OCI-LY7 (cell line): ENCODE results near the gene STPG4. TPM values are rescaled to one million over a fixed set of nuclear protein-coding genes. Genes with fewer than 3 reads are reported as not detected.

Experiments used
- BruUV-seq: library from RNA; stranded (reverse); fragments of 400-500 nt; replicated peaks from 2 replicates; lab custom pipeline; 2021; lab: Mats Ljungman, UMichigan
- CTCF ChIA-PET: fragments of 300-600 bp; sonication (Branson Sonifier 250); formaldehyde crosslinking; loops from one replicate; lab custom pipeline; 2022; ENCODE audit warnings: antibody characterized with exemption; ENCODE audit not compliant: unreplicated experiment; lab: Charles Lee
- POLR2A ChIA-PET: fragments of 300-600 bp; sonication (Branson Sonifier 250); formaldehyde crosslinking; loops from one replicate; lab custom pipeline; 2022; ENCODE audit warnings: antibody characterized with exemption; lab: Charles Lee
- DNase-seq: peaks from one replicate; pipeline ENCODE4 v3.0.0-alpha.2; 2015; ENCODE audit warnings: low spot score
- H2AFZ ChIP-seq: fragments of 200-600 bp; sonication (generic), shearing (Covaris generic); 2 replicates; pipeline ENCODE4 v1.6.1; 2014; ENCODE audit warnings: mild to moderate bottlenecking, antibody characterized with exemption, low read length, moderate library complexity
- H3K27ac ChIP-seq: fragments of 200-600 bp; sonication (generic); 2 replicates; pipeline ENCODE4 v1.5.1; 2014; ENCODE audit warnings: mixed run types, low read depth, mild to moderate bottlenecking, moderate library complexity, low read length, inconsistent platforms; ENCODE audit not compliant: poor library complexity, severe bottlenecking
- H3K36me3 ChIP-seq: fragments of 200-600 bp; sonication (generic); 2 replicates; pipeline ENCODE4 v1.6.1; 2014; ENCODE audit warnings: mild to moderate bottlenecking, antibody characterized with exemption, low read length, moderate library complexity, mixed read lengths; ENCODE audit not compliant: insufficient read depth
- H3K4me1 ChIP-seq: fragments of 200-600 bp; sonication (generic); 2 replicates; pipeline ENCODE4 v1.5.1; 2014; ENCODE audit warnings: mild to moderate bottlenecking, low read length; ENCODE audit not compliant: insufficient read depth, poor library complexity, severe bottlenecking
- H3K4me2 ChIP-seq: fragments of 200-600 bp; sonication (generic); 2 replicates; pipeline ENCODE4 v1.6.1; 2014; ENCODE audit warnings: mild to moderate bottlenecking, low read length
- H3K4me3 ChIP-seq: fragments of 200-600 bp; sonication (generic); 2 replicates; pipeline ENCODE4 v1.5.1; 2014; ENCODE audit warnings: mild to moderate bottlenecking, low read depth, low read length; ENCODE audit not compliant: poor library complexity, severe bottlenecking
- H3K79me2 ChIP-seq: fragments of 200-600 bp; sonication (generic); 2 replicates; pipeline ENCODE4 v1.6.1; 2016; ENCODE audit warnings: low read depth, mild to moderate bottlenecking, low read length, moderate library complexity, mixed read lengths; ENCODE audit not compliant: insufficient read depth
- H3K9me2 ChIP-seq: fragments of 200-600 bp; sonication (generic); 2 replicates; pipeline ENCODE4 v1.6.1; 2016; ENCODE audit warnings: mild to moderate bottlenecking, low read length, mixed read lengths; ENCODE audit not compliant: insufficient read depth
- H3K9me3 ChIP-seq: fragments of 200-600 bp; sonication (generic); 2 replicates; pipeline ENCODE4 v1.6.1; 2014; ENCODE audit warnings: mild to moderate bottlenecking, mixed run types, low read length, mixed read lengths
- H4K20me1 ChIP-seq: fragments of 200-600 bp; sonication (generic); 2 replicates; pipeline ENCODE4 v1.6.1; 2014; ENCODE audit warnings: mild to moderate bottlenecking, antibody characterized with exemption, low read length, moderate library complexity, mixed read lengths; ENCODE audit not compliant: insufficient read depth
- CTCF ChIP-seq: fragments of 200-600 bp; sonication (generic); conservative IDR thresholded peaks from 2 replicates; pipeline ENCODE4 v1.5.1; 2014; ENCODE audit warnings: mild to moderate bottlenecking, antibody characterized with exemption, low read length, moderate library complexity, mixed read lengths
- EZH2phosphoT487 ChIP-seq: fragments of 200-600 bp; sonication (generic); IDR thresholded peaks from 2 replicates; pipeline ENCODE4 v1.6.1; 2018; ENCODE audit warnings: low read depth, borderline replicate concordance, mild to moderate bottlenecking, mixed run types, antibody characterized with exemption, low read length, moderate library complexity, mixed read lengths
- intact Hi-C: fragments of 100-400 bp; cut with micrococcal nuclease; formaldehyde crosslinking; loops from one replicate; pipeline ENCODE4 v1.10.0; 2022; ENCODE audit not compliant: unreplicated experiment
- total RNA-seq, 2 experiments: library from RNA; depleted of rRNA in 1 of 2; stranded (reverse); fragments of >200 nt in 1 of 2; shearing (Covaris generic) in 1 of 2; gene quantifications; 2 replicates each; pipeline ENCODE4 v1.2.3, GENCODE V29; 2014 to 2022

The STPG4 gene
- total RNA-seq, 2 experiments from 2014 or later, result 0.68 TPM; not detected in 1

GRCh38 chr2:47150175-47150574 is 4.9 kb downstream of the STPG4 start:
- H4K20me1 ChIP-seq, result no peaks in the 10 kb centered on the region
- intact Hi-C loops, result no loop called here
- H3K4me1 ChIP-seq, result no peaks in the 10 kb centered on the region
- BruUV-seq, result no TSS peak
- no peak overlapping the region for H3K4me3 ChIP-seq
- H3K79me2 ChIP-seq, result no peaks in the 10 kb centered on the region
- DNase-seq, result no peak
- TF ChIP-seq EZH2phosphoT487 (no peak), CTCF (no peak)
- peaks cover 51% of the 10 kb centered on the region for H3K36me3 ChIP-seq
- no peak overlapping the region for H3K27ac ChIP-seq
- no peak overlapping the region for H3K4me2 ChIP-seq
- ChIA-PET POLR2A (interaction anchor here (0.9 kb wide), 1 partner anchor 12 kb away, joined by 3 read pairs; no protein-coding TSS in a partner anchor), CTCF (no interaction called here)
- H2AFZ ChIP-seq, result no peak overlapping the region
- no peaks in the 10 kb centered on the region for H3K9me3 ChIP-seq
- no peaks in the 10 kb centered on the region for H3K9me2 ChIP-seq

DNA sequence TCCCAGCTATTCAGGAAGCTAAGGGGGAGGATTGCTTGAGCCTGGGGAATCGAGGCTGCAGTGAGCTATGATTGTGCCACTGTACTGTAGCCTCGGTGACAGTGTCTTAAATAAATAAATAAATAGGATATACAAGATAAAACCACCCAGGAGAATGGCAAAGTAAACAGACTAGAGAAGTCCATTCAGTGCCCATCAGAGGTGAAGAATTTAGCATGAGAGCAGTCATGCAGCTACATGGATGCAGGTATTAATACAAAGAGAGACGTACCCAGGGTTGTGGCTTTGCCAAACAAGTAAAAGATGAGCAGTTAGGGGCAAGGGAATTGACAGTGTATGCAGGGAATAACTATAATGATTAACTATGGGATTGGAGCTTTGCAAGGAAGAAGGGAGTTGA is 8.1 kb downstream of the STPG4 start:
- DNase-seq, result no peak
- CTCF ChIA-PET, result no interaction called here
- Histone ChIP-seq H3K9me2 (no peaks in the 10 kb centered on the region), H2AFZ (no peak overlapping the region), H4K20me1 (no peaks in the 10 kb centered on the region), H3K27ac (no peak overlapping the region), H3K4me3 (no peak overlapping the region), H3K36me3 (peaks cover 56% of the 10 kb centered on the region), H3K9me3 (no peaks in the 10 kb centered on the region), H3K4me2 (no peak overlapping the region), H3K4me1 (no peaks in the 10 kb centered on the region), H3K79me2 (no peaks in the 10 kb centered on the region)
- TF ChIP-seq CTCF (no peak), EZH2phosphoT487 (no peak)
- intact Hi-C loops, result no loop called here
- POLR2A ChIA-PET, result interaction anchor here (0.5 kb wide), 1 partner anchor 12 kb away, joined by 4 read pairs; no protein-coding TSS in a partner anchor
- no TSS peak for BruUV-seq

DNA sequence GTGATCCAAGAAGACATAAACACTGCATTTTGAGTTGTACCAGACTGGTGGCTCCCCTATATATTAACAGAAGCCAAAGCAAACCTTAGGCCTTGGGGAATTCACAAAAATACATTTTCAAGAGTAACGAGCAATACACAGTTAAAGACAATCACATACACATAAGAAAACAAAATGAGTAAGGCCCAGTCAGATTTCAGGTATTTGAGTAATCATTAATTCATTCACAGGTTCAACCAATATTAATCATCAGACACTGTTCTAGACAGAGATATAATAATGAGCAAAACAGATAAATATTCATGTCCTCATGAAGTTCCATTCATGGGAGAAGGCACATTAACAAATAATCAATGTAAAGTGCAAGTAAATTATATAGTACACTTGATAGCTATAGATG is 9.6 kb downstream of the STPG4 start:
- no peaks in the 10 kb centered on the region for H3K9me2 ChIP-seq
- ChIA-PET CTCF (no interaction called here), POLR2A (interaction anchor here (0.8 kb wide), 1 partner anchor 8 kb away, joined by 3 read pairs; no protein-coding TSS in a partner anchor)
- TF ChIP-seq EZH2phosphoT487 (no peak), CTCF (no peak)
- intact Hi-C loops, result no loop called here
- BruUV-seq, result no TSS peak
- no peaks in the 10 kb centered on the region for H3K9me3 ChIP-seq
- H2AFZ ChIP-seq, result no peak overlapping the region
- no peak overlapping the region for H3K4me2 ChIP-seq
- H3K79me2 ChIP-seq, result no peaks in the 10 kb centered on the region
- DNase-seq, result no peak
- H3K27ac ChIP-seq, result no peak overlapping the region
- peaks cover 51% of the 10 kb centered on the region for H3K36me3 ChIP-seq
- H3K4me3 ChIP-seq, result no peak overlapping the region
- H3K4me1 ChIP-seq, result no peaks in the 10 kb centered on the region
- H4K20me1 ChIP-seq, result no peaks in the 10 kb centered on the region
